Natural killer cell (primary cell): Measurements from ENCODE around the gene GABRB1. TPM values are rescaled to one million over a fixed set of nuclear protein-coding genes. Genes with fewer than 3 reads are reported as not detected.

Source experiments
- ATAC-seq, 3 donors: fragments of 150-1000 bp in 2 of 3; fragments of 200-7000 bp in 1 of 3; cut with Tn5 transposase; 1 replicate in 1 of 3; 2 replicates in 2 of 3; pipeline ENCODE4 v1.10.0; 2021; ENCODE audit warnings: mild to moderate bottlenecking in 2 of 3, moderate library complexity in 2 of 3
- DNase-seq, 2 donors: peaks; one replicate each; pipeline versions ENCODE4 v3.0.0 to v3.0.0-alpha.2; 2013 to 2021; ENCODE audit warnings: mixed read lengths in 1 of 2
- H3K27ac ChIP-seq: one replicate; pipeline ENCODE4 v1.5.1; 2013; ENCODE audit warnings: mild to moderate bottlenecking, low read length
- H3K27me3 ChIP-seq: one replicate; pipeline ENCODE4 v1.6.1; 2013; ENCODE audit warnings: low read length; ENCODE audit not compliant: control insufficient read depth, insufficient read depth
- H3K36me3 ChIP-seq: one replicate; pipeline ENCODE4 v1.6.1; 2013; ENCODE audit warnings: low read length; ENCODE audit not compliant: control insufficient read depth, insufficient read depth
- H3K4me1 ChIP-seq: one replicate; pipeline ENCODE4 v1.6.1; 2013; ENCODE audit warnings: low read length; ENCODE audit not compliant: control insufficient read depth, insufficient read depth
- H3K4me3 ChIP-seq: one replicate; pipeline ENCODE4 v1.5.1; 2013; ENCODE audit warnings: low read length
- H3K9me3 ChIP-seq: one replicate; pipeline ENCODE4 v1.6.1; 2013; ENCODE audit warnings: low read length; ENCODE audit not compliant: control insufficient read depth, insufficient read depth
- H3K27ac Mint-ChIP-seq, 2 donors: one replicate each; pipeline ENCODE4 v1.8.0; 2022; ENCODE audit warnings: mild to moderate bottlenecking in 2 of 2, mixed read lengths in 2 of 2, moderate library complexity in 1 of 2
- H3K27me3 Mint-ChIP-seq, 2 donors: one replicate each; pipeline ENCODE4 v1.8.0; 2022; ENCODE audit warnings: low read depth in 2 of 2, mixed read lengths in 2 of 2
- H3K36me3 Mint-ChIP-seq: one replicate; pipeline ENCODE4 v1.8.0; 2022; ENCODE audit warnings: mixed read lengths
- H3K4me1 Mint-ChIP-seq, 2 donors: one replicate each; pipeline ENCODE4 v1.8.0; 2022; ENCODE audit warnings: mixed read lengths in 2 of 2
- H3K4me3 Mint-ChIP-seq: one replicate; pipeline ENCODE4 v1.8.0; 2022; ENCODE audit warnings: mild to moderate bottlenecking, moderate library complexity, mixed read lengths
- H3K9me3 Mint-ChIP-seq, 2 donors: one replicate each; pipeline ENCODE4 v1.8.0; 2022; ENCODE audit warnings: mixed read lengths in 2 of 2
- WGBS: methylation state at CpG from one replicate; pipeline ENCODE4 v1.1.7; 2013; ENCODE audit warnings: missing lambda C conversion rate; ENCODE audit not compliant: insufficient coverage; 5-methylcytosine and 5-hydroxymethylcytosine counted together
- intact Hi-C: fragments of 100-400 bp; cut with micrococcal nuclease; formaldehyde crosslinking; loops from one replicate; pipeline ENCODE4 v1.14.2; 2022
- total RNA-seq, 4 donors: library from RNA; stranded (reverse); fragments of 120-200 nt in 1 of 4; gene quantifications; one replicate each; pipeline versions ENCODE4 v1.2.3 to v1.2.4, GENCODE V29; 2013 to 2022
- TF ChIP-seq, protein P1 (sequence below): fragments of 200-600 bp; IDR thresholded peaks from one replicate; pipeline ENCODE4 v1.8.0; 2022; ENCODE audit warnings: antibody characterized with exemption

The GABRB1 gene
- total RNA-seq, 3 donors from 2014 or later (not counting 1 experiment from before 2014, with no cell fraction given) = not detected

DNA sequence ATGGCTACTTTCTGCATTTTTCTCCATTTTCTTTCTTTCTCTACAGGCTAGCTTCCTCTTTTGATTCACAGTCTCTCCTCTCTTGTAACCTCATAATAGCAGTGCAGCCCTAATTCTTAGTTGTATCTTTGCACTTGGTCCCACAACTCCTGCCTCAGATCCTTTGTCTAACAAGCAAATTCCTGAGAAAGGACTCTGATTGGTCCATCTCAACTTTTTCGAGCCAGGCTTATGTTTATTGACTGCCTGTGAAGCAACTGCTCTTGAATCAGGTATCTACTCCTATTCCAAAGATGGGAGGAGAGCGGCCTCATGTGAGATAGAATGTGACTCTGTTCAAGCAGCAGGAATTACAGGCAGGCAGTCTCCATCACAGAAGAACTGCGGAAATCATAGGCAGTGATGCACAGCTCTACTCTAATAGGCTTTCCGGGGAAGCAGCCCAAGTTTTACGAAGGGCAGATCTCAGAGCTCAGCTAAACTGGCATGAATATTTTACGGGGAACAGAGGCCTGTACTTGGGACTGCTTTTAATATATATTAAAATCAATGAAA is 123.5 kb downstream of the GABRB1 start:
- Histone ChIP-seq H3K27me3 (peaks cover 2% of the 10 kb centered on the region), H3K4me1 (no peaks in the 10 kb centered on the region), H3K27ac (no peak overlapping the region), H3K9me3 (no peaks in the 10 kb centered on the region), H3K36me3 (no peaks in the 10 kb centered on the region), H3K4me3 (no peak overlapping the region)
- TF ChIP-seq, protein P1, sequence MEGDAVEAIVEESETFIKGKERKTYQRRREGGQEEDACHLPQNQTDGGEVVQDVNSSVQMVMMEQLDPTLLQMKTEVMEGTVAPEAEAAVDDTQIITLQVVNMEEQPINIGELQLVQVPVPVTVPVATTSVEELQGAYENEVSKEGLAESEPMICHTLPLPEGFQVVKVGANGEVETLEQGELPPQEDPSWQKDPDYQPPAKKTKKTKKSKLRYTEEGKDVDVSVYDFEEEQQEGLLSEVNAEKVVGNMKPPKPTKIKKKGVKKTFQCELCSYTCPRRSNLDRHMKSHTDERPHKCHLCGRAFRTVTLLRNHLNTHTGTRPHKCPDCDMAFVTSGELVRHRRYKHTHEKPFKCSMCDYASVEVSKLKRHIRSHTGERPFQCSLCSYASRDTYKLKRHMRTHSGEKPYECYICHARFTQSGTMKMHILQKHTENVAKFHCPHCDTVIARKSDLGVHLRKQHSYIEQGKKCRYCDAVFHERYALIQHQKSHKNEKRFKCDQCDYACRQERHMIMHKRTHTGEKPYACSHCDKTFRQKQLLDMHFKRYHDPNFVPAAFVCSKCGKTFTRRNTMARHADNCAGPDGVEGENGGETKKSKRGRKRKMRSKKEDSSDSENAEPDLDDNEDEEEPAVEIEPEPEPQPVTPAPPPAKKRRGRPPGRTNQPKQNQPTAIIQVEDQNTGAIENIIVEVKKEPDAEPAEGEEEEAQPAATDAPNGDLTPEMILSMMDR = no peak
- Mint-ChIP-seq H3K9me3 (peaks cover 0 to 2% of the 10 kb centered on the region in 2 donors), H3K27ac (no peak overlapping the region), H3K4me1 (no peaks in the 10 kb centered on the region), H3K27me3 (peaks cover 0 to 5% of the 10 kb centered on the region in 2 donors), H3K4me3 (no peak overlapping the region), H3K36me3 (no peaks in the 10 kb centered on the region)
- DNase-seq (no peak), ATAC-seq (no peak)
- 90% methylated on average over 5 of the region's 6 CpGs for WGBS
- intact Hi-C loops = no loop called here

DNA sequence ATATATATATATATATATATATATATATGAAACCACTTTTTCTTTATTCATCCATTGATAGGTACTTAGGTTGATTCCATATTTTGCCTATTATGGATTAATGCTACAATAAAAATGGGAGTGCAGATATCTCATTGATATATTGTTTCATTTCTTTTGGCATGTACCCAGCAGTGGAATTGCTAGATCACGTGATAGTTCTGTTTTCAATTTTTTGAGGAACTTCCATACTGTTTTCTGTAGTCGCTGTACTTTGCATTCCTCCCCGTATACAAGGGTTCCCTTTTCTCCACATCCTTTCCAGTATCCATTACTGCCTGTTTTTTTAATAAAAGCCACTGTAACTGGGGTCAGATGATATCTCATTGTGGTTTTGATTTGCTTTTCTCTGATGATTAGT is 124.6 kb downstream of the GABRB1 start:
- H3K9me3 Mint-ChIP-seq = no peaks in the 10 kb centered on the region
- intact Hi-C loops = no loop called here
- H3K4me1 Mint-ChIP-seq = no peaks in the 10 kb centered on the region
- no peaks in the 10 kb centered on the region for H3K36me3 ChIP-seq
- DNase-seq (no peak), ATAC-seq (no peak)
- no peaks in the 10 kb centered on the region for H3K9me3 ChIP-seq
- H3K27ac Mint-ChIP-seq = no peak overlapping the region
- TF ChIP-seq, protein P1 = no peak
- 59% methylated on average over 2 of the region's 3 CpGs for WGBS
- no peaks in the 10 kb centered on the region for H3K4me1 ChIP-seq
- H3K27me3 ChIP-seq = peaks cover 2% of the 10 kb centered on the region
- H3K27ac ChIP-seq = no peak overlapping the region
- H3K4me3 Mint-ChIP-seq = no peak overlapping the region
- H3K36me3 Mint-ChIP-seq = no peaks in the 10 kb centered on the region
- no peak overlapping the region for H3K4me3 ChIP-seq
- peaks cover 0 to 5% of the 10 kb centered on the region in 2 donors for H3K27me3 Mint-ChIP-seq

DNA sequence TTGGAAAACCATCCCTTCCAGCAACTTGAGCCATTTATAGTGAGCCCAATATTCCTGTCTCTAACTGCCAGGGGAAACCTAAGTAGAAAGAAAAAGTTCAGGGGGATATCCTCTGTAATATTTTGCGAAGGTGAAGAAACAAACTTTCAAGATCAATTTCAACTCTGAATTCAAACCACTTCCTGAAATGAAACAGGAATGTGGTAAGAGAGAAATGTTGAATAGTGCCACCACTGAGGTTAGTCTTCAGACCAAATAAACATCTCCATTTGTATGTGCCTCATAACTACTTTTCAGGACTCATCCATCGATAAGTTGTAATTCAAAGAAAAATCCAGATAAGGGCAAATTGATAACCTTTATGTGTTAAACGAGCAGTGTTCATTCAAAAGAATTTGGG is 128.7 kb downstream of the GABRB1 start:
- DNase-seq = no peak
- Histone ChIP-seq H3K9me3 (no peaks in the 10 kb centered on the region), H3K4me3 (no peak overlapping the region), H3K27me3 (no peaks in the 10 kb centered on the region), H3K27ac (no peak overlapping the region), H3K36me3 (no peaks in the 10 kb centered on the region), H3K4me1 (no peaks in the 10 kb centered on the region)
- Mint-ChIP-seq H3K27me3 (no peaks in the 10 kb centered on the region), H3K27ac (no peak overlapping the region), H3K36me3 (no peaks in the 10 kb centered on the region), H3K9me3 (peaks cover 0 to under 1% of the 10 kb centered on the region in 2 donors), H3K4me1 (no peaks in the 10 kb centered on the region), H3K4me3 (no peak overlapping the region)
- intact Hi-C loops = no loop called here
- no peak for ATAC-seq
- whole genome bisulfite sequencing = 80% methylated on average over 1 of the region's 3 CpGs
- TF ChIP-seq, protein P1 = no peak
